Stromal cell of bone marrow (primary cell): ENCODE data around the gene DYNLT4.
"Not testable (repeated sequence)": the region's sequence is repeated elsewhere in the genome, so short reads cannot be mapped to it uniquely, and the experiment has no call there.

ENCODE experiments used
- DNase-seq: peaks from one replicate; pipeline ENCODE4 v3.0.0-alpha.2; 2012; ENCODE audit warnings: low read depth

Gene DYNLT4

DNA sequence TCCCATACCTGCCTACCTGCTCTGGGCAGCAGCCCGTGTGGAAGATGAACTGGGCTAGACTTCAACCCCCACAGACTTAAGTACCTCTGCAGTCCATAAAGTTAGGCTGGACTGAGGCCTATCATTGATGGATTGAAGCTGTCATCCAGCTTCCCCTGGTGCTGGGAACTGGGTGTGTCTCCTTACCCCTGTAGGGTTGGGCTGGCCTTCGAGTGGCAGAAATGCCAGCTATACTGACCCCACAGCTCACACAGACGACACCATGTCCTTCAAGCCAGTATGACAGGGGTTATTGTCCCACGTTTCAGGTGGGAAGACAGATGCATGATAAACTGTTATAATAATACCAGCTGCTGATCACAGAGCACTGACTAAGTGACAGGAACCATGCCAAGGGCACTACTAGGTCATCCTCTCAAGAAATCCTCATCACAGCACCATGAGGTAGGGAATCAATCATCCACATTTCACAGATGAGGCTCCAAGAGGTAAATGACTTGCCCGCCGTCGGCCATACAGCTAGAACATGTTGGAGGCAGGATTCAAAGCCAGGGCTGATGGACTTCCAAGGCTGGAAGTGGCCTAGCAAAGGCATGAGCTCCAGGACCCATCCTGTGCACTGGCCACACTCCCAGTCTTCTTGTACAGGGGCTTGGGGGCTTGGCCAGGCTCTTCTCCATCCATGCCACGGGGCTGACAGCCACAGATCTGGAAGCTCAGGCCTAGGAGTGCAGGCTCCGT is 18.9 kb downstream of the DYNLT4 start, which contains the start of gene BEST4:
Gene BEST4 (minus strand): TSS at position 51 of the 741 bp plus-strand sequence. CDS start 465 bp downstream, outside the sequence.
- no peak for DNase-seq

DNA sequence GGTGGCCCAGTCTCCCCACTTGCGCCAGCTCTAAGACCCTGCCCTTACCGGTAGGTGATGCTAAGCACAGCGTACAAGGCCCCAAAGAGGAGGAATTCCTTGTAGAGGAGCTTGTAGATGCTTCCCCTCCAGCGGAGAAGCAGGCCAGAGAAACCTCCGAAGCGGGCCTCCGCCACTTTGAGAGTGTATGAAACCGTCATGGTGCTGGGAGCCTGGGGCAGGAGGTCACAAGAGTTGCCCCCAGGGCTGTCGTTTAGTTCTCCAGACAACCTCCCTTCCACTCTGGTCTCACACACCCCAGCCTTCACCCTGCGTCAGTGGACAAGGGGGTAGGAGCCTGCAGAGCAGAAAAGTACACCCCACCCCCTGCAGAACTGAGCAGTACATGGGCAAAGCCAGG is 19.6 kb downstream of the DYNLT4 start:
- no peak for DNase-seq

- DNase-seq = no peak
Measured at GRCh38 chr1:44786841-44787426, 20.2 kb downstream of the DYNLT4 start.

DNA sequence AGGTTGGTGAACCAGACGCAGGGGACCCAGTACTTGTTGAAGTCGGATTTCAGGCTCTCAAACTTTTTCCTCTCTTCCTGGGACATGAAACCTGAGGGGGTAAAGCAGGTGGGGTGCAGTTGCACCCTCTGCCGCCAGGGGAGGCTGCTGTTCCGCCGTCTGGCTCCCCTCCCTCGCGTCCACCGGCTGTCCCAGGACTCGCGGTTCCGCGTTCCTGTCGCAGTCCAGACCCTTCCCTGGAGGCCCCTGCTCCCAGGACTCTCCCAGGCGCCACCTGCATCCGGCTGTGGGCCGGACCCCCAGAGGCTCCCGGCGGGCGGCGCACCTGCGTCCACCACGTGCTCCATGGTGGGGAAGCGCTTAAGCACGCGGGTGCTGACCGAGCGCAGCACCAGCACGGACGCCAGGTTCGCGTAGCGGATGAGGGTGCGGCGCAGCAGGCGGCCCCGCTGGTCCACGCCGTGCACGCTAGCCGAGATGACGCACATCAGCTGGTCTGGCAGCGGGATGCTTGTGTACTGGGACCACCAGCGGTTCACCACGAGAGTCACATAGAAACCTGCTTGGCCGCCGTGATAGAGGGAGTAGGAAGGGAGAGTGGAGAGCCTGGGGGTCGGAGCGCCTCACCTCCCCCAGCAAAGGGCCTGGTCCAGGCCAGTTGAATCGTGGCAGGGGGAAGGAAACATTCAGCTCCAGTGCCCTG is 20.9 kb downstream of the DYNLT4 start:
- DNase-seq = no peak

- no peak for DNase-seq
Measured at GRCh38 chr1:44785501-44786137, 21.5 kb downstream of the DYNLT4 start.

- DNase-seq = no peak
Measured at GRCh38 chr1:44785029-44785380, 22.1 kb downstream of the DYNLT4 start.

DNA sequence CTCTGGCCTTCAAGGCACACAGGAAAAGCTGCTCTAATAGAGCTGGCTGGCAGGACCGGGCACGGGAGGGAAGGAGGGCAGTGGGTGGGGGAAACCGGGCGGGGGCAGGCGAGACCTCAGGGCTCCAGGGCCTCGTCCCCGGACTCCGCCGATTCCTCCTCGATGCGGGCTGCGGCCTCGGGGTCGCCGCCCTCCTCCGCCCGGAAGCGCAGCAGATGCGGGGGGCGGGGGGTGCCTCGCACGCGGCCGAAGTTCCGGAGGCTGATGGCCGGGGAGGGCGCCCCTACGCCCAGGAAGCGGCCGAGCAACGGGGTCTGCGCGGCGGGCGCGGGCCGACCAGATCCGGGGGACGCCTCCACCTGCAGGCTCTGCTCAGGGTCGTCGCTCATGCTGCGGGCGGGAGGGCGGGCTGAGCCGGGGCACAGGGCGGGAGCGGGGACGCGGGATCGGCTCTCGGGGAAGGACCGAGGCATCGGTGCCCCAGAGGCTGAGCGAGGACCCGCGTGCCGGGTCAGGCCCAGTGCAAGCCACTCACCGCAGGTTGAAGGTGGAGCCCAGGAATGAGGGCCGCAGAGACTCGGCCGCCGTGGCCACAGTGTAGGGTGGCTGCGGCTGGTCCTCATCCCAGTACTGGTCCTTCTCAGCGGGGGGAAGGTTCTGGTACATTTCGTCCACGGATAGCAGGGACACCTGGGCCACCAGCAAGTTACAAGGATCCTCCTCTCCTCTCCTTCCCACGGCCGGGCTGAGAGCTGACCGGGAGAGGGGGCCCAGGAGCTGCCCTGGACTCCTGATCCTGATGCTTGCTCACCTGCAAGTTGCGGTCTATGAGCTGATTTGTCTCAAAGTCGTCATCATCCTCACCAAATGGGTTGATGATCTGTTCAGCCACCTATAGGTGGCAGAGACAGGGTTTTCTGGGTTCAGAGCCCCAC is 22.8 kb downstream of the DYNLT4 start:
- no peak for DNase-seq

DNA sequence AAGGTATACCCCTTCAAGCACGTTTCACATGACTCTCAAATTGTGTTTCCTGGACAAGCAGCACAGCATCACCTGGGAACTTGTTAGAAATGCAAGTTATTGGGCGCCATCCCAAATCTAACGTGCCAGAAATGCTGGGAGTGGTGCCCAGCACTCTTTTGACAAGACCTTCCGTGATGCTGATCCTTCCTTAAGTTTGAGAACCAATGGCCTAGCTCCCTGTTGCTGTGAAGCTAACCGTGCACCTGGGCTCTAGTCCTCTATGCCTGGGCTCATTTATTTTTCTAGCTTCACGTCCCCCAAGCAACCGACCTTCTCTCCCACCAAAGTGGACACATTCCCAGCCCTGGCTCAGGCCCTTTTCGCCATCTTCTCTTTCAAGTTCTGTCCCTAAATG is 23.5 kb downstream of the DYNLT4 start:
- no peak for DNase-seq

GRCh38 chr1:44780583-44781121 is 26.5 kb downstream of the DYNLT4 start:
- no peak for DNase-seq

GRCh38 chr1:44778705-44779576 is 28.2 kb downstream of the DYNLT4 start:
- no peak for DNase-seq

GRCh38 chr1:44777969-44778635 is 29.0 kb downstream of the DYNLT4 start:
- DNase-seq = no peak

GRCh38 chr1:44777547-44777946 is 29.6 kb downstream of the DYNLT4 start:
- no peak for DNase-seq

- no peak for DNase-seq
Measured at GRCh38 chr1:44776730-44777068, 30.5 kb downstream of the DYNLT4 start.

DNA sequence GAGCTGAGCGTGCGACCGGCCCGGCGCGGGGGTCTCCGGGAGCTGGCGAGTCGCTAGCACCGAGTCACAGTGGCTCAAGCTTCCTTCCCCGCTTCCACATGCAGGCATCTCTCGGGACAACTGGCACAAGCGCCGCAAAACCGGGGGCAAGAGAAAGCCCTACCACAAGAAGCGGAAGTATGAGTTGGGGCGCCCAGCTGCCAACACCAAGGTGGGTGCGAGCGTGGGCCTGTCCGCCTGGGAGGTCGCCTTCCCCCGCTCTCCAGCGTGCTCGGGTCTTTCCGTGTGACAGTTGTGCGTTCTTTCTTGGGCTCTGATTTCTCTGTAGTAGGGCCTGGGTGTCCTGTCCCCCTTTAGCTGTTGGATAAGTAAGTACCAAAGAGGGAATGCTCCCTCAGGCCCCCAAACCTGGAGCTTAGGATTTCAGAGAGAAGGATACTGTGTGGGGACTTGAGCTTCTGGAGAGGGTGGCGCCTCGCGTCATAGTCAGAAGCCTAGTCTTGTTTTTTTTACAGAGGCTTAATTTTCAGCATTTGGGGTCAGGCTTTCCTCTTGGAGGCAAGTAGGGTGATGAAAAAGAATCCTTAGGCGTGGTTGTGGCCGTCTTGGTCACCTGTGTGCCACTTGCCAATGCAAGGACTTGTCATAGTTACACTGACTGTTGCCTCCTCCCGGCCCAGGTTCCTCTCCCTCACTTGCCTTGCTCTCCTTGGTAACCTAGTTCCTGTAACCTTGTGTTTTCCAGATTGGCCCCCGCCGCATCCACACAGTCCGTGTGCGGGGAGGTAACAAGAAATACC is 31.0 kb downstream of the DYNLT4 start:
- DNase-seq = no peak

DNA sequence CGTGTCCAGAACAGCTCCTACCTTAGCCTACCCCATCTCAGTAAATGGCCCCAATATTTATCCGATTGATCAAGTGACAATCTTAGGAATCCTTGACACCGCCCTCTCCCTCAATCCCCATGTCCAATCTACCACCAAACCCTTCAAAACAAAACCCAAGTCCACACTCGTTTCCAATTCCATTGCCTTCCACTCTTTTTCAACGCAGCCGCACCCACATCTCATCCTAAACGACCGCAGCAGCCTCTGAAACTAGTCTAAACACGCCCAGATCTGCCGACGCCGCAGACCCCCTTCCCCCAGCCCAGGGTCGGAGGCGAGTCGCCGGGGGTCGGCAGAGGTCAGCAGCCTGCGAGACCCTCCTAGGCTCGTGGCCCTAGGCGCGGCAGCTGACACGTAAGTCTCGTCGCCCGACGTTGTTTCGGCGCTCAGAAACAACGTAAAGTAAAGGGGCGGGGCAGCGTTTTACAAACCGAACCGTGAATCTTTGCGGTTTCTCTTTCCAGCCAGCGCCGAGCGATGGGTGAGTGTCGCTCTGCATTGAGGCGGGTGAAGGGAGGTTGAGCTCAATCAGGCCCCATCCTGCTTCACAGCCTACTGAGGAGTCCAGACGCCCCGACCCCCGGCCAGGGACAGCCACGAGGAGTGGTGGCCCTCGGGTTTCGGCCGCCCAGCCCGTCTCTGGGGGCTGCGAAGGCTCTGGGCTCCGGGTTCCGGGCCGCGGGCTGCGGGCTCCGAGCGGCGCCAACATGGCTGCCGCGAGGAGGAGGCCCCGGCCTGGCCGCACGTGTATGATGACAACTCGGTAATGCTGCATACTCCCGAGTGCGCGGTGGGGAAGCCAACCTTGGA is 31.8 kb downstream of the DYNLT4 start, which contains the start of gene RPS8:
Gene RPS8 (plus strand): TSS at position 463 of the 852 bp plus-strand sequence. CDS start 57 bp downstream, at position 520.
- DNase-seq = peak; percentile 93

DNA sequence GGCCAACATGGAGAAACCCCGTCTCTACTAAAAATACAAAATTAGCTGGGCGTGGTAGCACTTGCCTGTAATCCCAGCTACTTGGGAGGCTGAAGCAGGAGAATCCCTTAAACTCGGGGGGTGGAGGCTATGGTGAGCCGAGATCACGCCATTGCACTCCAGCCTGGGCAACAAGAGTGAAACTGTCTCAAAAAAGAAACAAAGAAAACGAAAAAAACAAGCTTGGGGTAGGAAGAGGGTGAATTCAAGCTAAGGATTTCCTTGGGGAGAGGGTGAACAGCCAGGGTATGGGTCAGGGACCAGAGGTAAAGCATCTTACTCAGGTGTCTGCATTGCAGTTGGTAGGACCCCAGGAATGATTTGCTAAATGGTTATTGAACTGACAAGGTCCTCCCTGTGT is 40.7 kb downstream of the DYNLT4 start:
- DNase-seq = not testable (repeated sequence)

DNA sequence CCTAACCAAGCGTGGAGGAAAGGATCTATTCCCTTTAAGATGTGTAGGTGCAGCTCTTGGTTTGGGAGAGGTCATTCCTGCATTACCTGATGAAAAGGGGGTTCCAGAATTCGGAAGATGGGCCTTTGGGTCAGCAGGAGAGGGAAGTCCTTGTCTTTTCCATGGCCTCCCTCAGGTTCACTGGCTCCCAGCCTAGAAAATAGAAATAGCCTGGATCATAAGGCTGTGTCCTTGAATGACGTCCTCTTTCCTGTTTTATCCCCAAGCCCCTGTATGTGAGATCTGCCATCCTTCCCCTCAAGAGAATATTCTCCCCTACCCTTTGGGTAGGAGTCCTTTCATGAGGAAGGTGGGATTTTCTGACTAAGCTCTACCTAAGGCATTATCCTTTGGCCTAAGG is 46.3 kb downstream of the DYNLT4 start:
- no peak for DNase-seq

DNA sequence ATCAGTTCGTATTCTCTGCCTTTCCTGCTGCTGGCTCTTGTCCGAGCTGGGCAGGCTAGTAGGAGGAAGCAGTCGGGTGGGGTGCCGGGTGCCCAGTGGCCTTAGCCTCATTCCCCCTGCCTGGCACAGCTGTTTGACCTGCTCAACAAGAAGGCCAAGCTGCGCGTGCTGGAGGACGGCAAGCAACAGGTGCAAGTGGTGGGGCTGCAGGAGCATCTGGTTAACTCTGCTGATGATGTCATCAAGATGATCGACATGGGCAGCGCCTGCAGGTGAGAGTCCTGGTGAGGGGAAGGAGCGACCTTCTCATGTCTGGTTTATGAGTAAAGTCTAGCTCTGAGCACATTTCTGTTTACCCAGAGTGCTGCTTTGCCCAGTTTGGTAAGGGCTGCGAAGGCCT is 48.1 kb downstream of the DYNLT4 start:
- DNase-seq = no peak
